ENCODE measurements around the gene CST4. TPM values are rescaled to one million over a fixed set of nuclear protein-coding genes. Genes with fewer than 3 reads are reported as not detected.
"Not testable (repeated sequence)": the region's sequence is repeated elsewhere in the genome, so short reads cannot be mapped to it uniquely, and the experiment has no call there.

Gene CST4, protein sequence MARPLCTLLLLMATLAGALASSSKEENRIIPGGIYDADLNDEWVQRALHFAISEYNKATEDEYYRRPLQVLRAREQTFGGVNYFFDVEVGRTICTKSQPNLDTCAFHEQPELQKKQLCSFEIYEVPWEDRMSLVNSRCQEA
- total RNA-seq = not detected

DNA sequence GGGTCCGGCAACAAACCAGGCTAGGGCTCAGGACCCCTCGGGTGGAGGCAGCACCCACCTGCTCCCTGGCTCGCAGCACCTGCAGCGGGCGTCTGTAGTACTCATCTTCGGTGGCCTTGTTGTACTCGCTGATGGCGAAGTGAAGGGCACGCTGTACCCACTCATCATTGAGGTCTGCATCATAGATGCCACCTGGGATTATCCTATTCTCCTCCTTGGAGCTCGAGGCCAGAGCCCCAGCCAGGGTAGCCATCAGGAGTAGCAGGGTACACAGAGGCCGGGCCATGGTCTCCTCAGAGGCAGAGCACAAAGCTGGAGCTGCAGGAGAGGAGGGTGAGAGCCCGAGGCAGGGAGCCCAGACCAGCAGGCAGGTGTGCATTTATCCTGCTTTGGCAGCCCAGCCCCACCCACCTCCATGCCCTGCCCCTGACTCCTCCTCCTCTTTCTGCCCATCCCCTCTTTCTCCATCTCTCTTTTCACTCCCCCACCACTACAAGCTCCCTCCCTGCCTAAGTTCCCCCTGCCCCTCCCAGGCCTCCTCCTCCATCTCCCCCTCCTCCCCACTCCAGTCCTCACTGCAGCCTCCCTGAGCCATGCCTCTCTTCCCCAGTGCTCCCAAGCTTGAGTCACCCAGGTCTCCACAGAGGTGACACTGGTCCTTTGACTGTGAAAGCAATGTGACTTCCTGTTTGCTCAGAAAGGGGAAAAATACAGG, at the start of gene CST4:
CST4 (minus strand) TSS at position 355 of the 715 bp plus-strand sequence; CDS start at position 286, 69 bp downstream.
- not testable (repeated sequence) for ATAC-seq; H3K4me1 Mint-ChIP-seq (ENCODE audit: low read depth in 2 of 2); H3K27ac Mint-ChIP-seq; H3K36me3 Mint-ChIP-seq; H3K4me3 Mint-ChIP-seq; DNase-seq (ENCODE audit: low spot score); H3K9me3 Mint-ChIP-seq
- peaks cover 14 to 16% of the 10 kb centered on the region in 2 donors for H3K27me3 Mint-ChIP-seq

DNA sequence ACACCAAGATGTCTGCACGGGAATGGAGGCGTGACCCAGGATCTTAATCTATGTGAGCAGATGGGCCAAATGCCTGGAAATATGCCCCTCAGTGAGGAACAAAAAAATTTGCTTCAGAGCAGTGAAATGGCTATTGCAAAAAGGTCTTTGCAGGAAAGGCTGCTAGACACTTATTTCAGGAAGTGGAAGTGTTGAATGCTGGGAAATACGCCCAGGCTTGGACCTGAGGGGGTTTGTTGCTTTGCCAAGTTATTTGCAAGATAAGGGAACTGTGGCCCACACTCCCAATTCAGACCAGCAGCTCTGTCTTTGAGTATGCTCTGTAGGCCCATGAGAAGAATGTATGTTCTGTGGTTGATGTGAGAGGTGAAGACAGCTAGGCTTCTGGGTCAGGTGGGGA, 46.6 kb upstream of the CST4 start:
- H3K27ac Mint-ChIP-seq = not testable (repeated sequence)

DNA sequence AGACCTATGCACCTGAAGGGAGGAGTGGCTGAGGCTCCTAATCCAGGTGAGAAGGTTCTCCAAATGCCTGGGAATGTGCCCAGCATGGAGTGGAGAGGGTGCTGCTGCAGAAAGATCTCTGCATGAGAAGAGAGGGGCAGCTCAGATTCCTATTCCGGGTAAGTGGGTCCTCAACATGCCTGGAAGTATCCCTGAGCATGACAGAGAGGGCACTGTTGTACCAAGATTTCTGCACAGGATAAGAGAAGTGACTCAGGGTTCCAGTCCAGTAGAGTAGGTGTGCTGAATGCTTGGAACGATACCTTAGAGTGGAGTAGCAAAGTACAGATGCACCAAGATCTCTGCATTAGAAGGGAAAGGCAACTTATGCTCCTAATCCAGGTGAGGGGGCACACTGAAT, 46.1 kb upstream of the CST4 start:
- DNase-seq (ENCODE audit: low spot score); H3K9me3 Mint-ChIP-seq; H3K36me3 Mint-ChIP-seq; H3K4me1 Mint-ChIP-seq (ENCODE audit: low read depth in 2 of 2); H3K27ac Mint-ChIP-seq; ATAC-seq; H3K4me3 Mint-ChIP-seq: not testable (repeated sequence)
- peaks cover 15 to 36% of the 10 kb centered on the region in 2 donors for H3K27me3 Mint-ChIP-seq

More for the DNA sequence above, 46.6 kb upstream of the CST4 start:
- H3K9me3 Mint-ChIP-seq; H3K4me1 Mint-ChIP-seq (ENCODE audit: low read depth in 2 of 2); DNase-seq (ENCODE audit: low spot score); H3K4me3 Mint-ChIP-seq; ATAC-seq; H3K36me3 Mint-ChIP-seq: not testable (repeated sequence)
- peaks cover 19 to 41% of the 10 kb centered on the region in 2 donors for H3K27me3 Mint-ChIP-seq

DNA sequence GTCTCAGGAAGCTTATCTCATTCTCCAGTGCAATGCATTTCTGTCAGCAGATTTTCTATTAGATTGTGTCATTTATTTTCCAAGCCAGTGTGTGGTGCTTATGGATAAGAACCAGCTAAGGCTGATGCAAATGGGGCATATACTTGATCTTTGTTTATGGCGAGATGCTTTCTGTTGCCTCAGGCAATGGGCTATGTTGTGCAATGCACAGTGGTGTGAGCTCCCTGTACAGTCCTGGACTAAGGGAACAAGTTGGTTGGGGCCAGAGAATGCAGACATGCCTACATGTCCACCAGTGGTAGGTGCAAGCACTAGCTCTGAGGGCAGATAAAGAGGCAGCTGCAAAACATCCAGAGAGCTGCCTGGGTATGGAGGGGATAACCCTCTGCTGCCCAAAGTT, 45.6 kb upstream of the CST4 start:
- not testable (repeated sequence) for H3K9me3 Mint-ChIP-seq; DNase-seq (ENCODE audit: low spot score); H3K27ac Mint-ChIP-seq; ATAC-seq; H3K4me3 Mint-ChIP-seq; H3K4me1 Mint-ChIP-seq (ENCODE audit: low read depth in 2 of 2); H3K36me3 Mint-ChIP-seq
- H3K27me3 Mint-ChIP-seq = peaks cover 15 to 34% of the 10 kb centered on the region in 2 donors

DNA sequence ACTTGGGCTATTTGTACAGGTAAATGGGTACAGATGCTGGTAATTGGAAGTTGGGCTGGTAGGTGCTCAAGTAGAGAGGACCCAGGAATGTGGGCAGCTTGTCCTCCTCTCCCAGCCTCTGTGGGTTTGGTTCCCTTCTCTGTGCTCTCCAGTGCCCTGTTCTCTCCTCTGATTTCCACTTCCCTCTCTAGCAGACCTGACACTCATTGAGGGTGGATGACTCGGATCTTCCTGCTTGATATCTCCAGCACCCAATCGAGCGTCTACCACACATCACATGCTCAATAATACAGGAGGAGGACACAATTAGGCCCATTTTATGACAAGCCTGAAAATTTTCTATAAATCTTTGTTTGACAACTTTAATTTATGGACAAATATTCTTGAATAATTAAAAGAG, 38.2 kb upstream of the CST4 start:
- no peaks in the 10 kb centered on the region for H3K4me1 Mint-ChIP-seq (ENCODE audit: low read depth in 2 of 2)

DNA sequence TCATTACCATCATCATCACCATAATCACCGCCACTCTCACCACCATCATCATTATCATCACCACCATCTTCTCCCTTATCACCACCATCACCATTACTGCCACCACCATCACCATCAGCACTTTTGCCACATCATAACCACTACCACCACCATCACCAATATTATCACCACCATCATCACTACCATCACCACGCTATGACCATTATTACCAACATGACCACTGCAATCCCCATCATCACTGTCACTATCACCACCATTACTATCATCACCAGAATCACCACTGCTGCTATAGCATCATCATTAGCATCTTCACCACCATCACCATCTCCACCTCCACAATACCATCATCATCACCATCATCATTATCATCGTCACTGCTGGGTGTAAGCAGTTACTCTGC, 36.3 kb upstream of the CST4 start:
- ATAC-seq = no peak
- Mint-ChIP-seq H3K36me3 (no peaks in the 10 kb centered on the region), H3K4me3 (no peak overlapping the region), H3K4me1 (ENCODE audit: low read depth in 2 of 2) (no peaks in the 10 kb centered on the region), H3K27ac (no peak overlapping the region), H3K27me3 (peaks cover 2 to 15% of the 10 kb centered on the region in 2 donors), H3K9me3 (no peaks in the 10 kb centered on the region)
- no peak for DNase-seq (ENCODE audit: low spot score)

More for the DNA sequence above, 38.2 kb upstream of the CST4 start:
- Mint-ChIP-seq H3K4me3 (no peak overlapping the region), H3K36me3 (no peaks in the 10 kb centered on the region), H3K9me3 (no peaks in the 10 kb centered on the region), H3K27me3 (peaks cover 2 to 23% of the 10 kb centered on the region in 2 donors), H3K27ac (no peak overlapping the region)
- ATAC-seq = no peak
- no peak for DNase-seq (ENCODE audit: low spot score)

DNA sequence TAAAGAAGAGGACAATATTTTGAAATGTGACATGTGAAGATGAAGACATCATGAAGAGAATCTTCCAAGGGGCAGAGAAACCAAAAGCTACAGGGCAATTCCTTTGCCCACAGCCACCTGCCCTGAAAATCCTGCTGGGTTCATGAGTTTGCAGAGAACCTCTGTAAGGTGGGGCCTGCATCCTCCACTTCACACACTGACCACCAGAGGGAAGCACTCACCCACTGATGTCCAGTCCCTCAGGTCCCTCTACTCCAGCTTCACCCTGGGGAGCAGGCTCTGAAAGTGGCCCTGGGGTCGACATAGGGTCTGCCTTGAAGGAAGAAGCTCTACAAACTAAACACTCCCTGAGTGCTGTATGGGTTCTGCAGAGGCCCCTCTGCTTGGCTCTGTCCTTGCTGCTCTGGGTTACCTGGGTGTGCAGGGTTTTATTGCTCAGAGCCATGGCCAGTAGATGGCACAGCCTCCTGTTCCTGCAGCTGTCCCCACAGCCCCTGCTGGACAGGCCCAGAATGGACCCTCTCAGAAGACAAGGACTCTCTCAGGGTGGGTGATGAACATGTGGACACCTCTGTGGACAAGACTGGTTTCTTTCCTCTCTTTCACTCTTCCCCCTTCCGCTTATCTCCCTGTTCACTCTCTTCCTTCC, 34.9 kb upstream of the CST4 start:
- H3K27me3 Mint-ChIP-seq = peaks cover 2 to 15% of the 10 kb centered on the region in 2 donors
- H3K9me3 Mint-ChIP-seq; H3K4me3 Mint-ChIP-seq; DNase-seq (ENCODE audit: low spot score); H3K4me1 Mint-ChIP-seq (ENCODE audit: low read depth in 2 of 2); H3K27ac Mint-ChIP-seq; H3K36me3 Mint-ChIP-seq: not testable (repeated sequence)
- peak; percentile 56 to 60 for ATAC-seq

DNA sequence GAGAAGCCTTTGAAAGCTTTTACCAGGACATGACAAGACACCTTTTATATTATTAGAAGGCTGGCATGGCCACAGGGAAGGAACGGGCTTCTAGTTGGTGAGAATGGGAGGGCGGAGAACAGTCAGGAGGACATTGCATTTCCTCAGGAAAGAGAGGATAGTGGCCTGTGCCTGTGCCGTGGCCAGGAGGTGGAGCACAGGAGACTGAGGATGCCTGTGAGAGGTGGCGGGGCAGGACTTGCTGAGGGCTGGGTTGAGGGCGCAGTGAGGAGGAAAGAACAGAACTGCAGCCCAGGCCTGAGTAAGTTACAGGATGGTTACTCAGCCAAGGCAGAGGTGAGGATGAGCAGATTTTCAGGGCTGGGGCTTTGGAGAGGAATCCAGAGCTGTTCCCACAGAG, 34.0 kb upstream of the CST4 start:
- not testable (repeated sequence) for ATAC-seq; DNase-seq (ENCODE audit: low spot score); H3K4me1 Mint-ChIP-seq (ENCODE audit: low read depth in 2 of 2); H3K9me3 Mint-ChIP-seq; H3K4me3 Mint-ChIP-seq; H3K36me3 Mint-ChIP-seq; H3K27ac Mint-ChIP-seq
- peaks cover 2 to 15% of the 10 kb centered on the region in 2 donors for H3K27me3 Mint-ChIP-seq

DNA sequence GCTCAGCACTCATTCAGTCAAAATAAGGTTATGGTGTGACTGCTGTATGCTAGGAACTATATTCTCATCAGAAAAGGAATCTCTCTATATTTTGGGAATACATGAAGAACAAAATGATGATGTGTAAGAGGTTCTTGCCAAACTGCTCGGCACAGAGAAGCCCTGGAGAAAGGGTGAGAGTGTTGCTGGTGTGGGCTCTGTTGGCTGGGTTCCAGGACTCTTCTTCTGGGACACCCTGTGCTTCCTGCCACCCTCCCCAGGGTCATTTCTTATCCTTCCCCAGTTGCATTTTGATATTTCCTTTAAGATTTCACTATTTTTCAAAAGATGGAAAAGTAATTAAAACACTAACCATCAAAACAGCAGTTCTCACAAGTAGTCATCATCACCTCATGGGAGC, 33.1 kb upstream of the CST4 start:
- DNase-seq (ENCODE audit: low spot score) (no peak), ATAC-seq (no peak)
- Mint-ChIP-seq H3K4me3 (no peak overlapping the region), H3K27me3 (peaks cover 2 to 11% of the 10 kb centered on the region in 2 donors), H3K4me1 (ENCODE audit: low read depth in 2 of 2) (no peaks in the 10 kb centered on the region), H3K9me3 (no peaks in the 10 kb centered on the region), H3K27ac (no peak overlapping the region), H3K36me3 (no peaks in the 10 kb centered on the region)

DNA sequence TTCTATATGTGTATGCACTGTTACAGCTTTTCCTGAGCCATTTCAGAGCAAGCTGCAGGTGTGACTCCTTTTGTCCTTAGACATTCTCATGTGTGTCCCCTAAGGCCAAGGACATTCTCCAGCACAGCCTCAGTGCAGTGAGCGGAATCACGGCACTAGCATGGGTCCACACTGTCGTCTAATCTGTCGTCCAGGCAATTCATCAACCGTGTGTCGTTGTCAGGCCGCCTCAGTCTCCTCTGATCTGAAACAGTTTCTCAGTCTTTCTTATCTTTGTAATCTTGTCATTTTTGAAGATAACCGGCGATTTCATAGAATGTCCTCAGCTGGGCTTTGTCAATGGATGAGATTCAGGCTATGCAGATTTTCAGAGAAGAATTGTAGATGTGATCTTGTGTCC, 30.5 kb upstream of the CST4 start:
- not testable (repeated sequence) for H3K36me3 Mint-ChIP-seq; H3K9me3 Mint-ChIP-seq; ATAC-seq; H3K27me3 Mint-ChIP-seq; H3K4me3 Mint-ChIP-seq; DNase-seq (ENCODE audit: low spot score); H3K4me1 Mint-ChIP-seq (ENCODE audit: low read depth in 2 of 2); H3K27ac Mint-ChIP-seq

DNA sequence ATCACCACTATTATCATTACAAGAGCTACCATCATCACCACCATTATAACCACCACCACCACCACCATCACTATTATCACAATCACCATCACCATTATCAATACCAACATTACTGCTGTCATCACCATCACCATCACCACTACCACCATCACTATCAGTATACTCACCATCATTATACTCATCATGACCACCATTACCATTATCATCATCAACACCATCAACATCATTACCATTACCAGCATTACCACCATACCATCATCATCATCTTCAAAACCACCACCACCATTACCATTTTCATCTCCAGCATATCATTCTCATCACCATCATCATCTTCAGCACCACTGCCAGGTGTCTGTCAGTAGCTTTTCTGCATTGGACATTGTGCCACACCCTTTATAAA, 22.9 kb upstream of the CST4 start:
- H3K9me3 Mint-ChIP-seq; ATAC-seq; H3K36me3 Mint-ChIP-seq; H3K4me1 Mint-ChIP-seq (ENCODE audit: low read depth in 2 of 2); H3K4me3 Mint-ChIP-seq; H3K27me3 Mint-ChIP-seq; DNase-seq (ENCODE audit: low spot score); H3K27ac Mint-ChIP-seq: not testable (repeated sequence)

DNA sequence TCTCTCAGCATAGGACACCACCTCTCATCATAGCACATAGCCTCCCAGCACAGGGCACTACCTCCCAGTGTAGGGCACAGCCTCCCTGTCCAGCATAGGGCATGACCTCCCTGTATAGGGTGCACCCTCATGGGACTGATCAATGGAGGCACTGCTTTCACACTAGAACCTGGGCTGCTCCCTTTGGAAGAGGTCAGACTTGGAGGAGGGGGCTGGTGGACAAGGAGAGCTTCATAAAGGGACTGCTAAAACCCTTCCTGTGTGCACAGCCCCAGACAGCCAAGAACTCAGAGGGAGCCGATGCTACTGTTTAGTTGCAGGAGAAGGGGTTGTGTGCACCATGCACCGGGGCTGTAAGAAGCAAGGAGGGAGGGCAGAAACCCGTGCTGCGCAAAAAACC, 21.9 kb upstream of the CST4 start:
- Mint-ChIP-seq H3K9me3 (no peaks in the 10 kb centered on the region), H3K27ac (no peak overlapping the region), H3K4me1 (ENCODE audit: low read depth in 2 of 2) (no peaks in the 10 kb centered on the region), H3K27me3 (no peaks in the 10 kb centered on the region), H3K4me3 (no peak overlapping the region), H3K36me3 (no peaks in the 10 kb centered on the region)
- DNase-seq (ENCODE audit: low spot score) (no peak), ATAC-seq (peak in 1 of 2 donors; percentile 20)

DNA sequence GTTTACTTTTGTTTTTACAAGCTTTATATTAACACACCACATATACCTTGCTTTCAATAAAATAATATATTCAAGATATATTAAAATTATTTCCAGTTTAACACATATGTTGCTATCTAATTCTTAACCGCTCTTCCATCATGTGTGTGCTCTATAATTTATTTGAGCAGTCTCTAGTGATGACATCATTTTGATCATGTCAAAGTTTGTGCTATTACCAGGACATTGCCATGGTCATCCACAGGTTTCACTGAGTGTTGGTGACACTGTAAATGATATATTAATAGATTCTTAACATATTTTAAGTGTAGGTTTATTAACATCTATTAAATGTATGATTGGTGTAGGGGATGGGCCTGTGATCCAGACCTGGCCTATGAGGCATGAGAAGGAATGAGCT, 17.1 kb upstream of the CST4 start:
- H3K27ac Mint-ChIP-seq = no peak overlapping the region
- H3K4me3 Mint-ChIP-seq = no peak overlapping the region
- ATAC-seq = no peak
- H3K27me3 Mint-ChIP-seq = peaks cover 3 to 9% of the 10 kb centered on the region in 2 donors
- H3K36me3 Mint-ChIP-seq = no peaks in the 10 kb centered on the region
- no peak for DNase-seq (ENCODE audit: low spot score)
- no peaks in the 10 kb centered on the region for H3K4me1 Mint-ChIP-seq (ENCODE audit: low read depth in 2 of 2)
- no peaks in the 10 kb centered on the region for H3K9me3 Mint-ChIP-seq

DNA sequence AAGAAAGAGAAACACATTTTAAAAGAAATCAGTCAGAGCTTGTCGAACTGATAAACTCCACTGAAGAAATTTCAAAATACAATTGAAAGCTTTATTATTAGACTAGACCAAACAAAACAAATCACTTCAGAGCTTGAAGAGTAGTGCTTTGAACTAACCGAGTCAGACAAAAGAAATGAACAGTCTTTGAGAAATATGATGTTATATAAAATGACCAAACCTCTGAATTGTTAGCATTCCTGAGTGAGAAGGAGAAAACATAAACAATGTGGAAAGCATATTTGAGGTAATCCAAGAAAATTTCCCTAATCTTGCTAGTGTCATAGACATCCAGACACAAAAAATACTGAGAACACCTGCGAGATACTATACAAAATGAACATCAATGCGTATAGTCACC, 13.2 kb upstream of the CST4 start:
- Mint-ChIP-seq H3K36me3 (no peaks in the 10 kb centered on the region), H3K4me3 (no peak overlapping the region), H3K4me1 (ENCODE audit: low read depth in 2 of 2) (no peaks in the 10 kb centered on the region), H3K9me3 (no peaks in the 10 kb centered on the region), H3K27ac (no peak overlapping the region), H3K27me3 (peaks cover 6 to 17% of the 10 kb centered on the region in 2 donors)
- ATAC-seq (no peak), DNase-seq (ENCODE audit: low spot score) (no peak)

Measured in natural killer cell treated with Interleukin-12 subunit alpha and Interleukin-12 subunit beta and Interleukin-15 and Interleukin-18, amount 100 ng/mL, for 72 hours (primary cell).